ENCODE results near the gene CNTN4.

The CNTN4 gene

GRCh38 chr3:2454865-2455264 is 356.2 kb downstream of the CNTN4 start:
- H3K27me3 ChIP-seq (replicated peaks; ENCODE audit: insufficient read depth, low read length): no peaks in the 10 kb centered on the region
- DNase-seq: no peak

GRCh38 chr3:2456788-2457187 is 358.1 kb downstream of the CNTN4 start:
- Histone ChIP-seq H3K4me1 (ENCODE audit: low read length) (no peaks in the 10 kb centered on the region), H3F3A (ENCODE audit: insufficient read depth, low read length) (no peaks in the 10 kb centered on the region), H3K9me2 (replicated peaks; ENCODE audit: insufficient read depth, low read length) (no peaks in the 10 kb centered on the region), H3K27me3 (replicated peaks; ENCODE audit: insufficient read depth, low read length) (no peaks in the 10 kb centered on the region), H3K79me2 (ENCODE audit: low read length) (no peaks in the 10 kb centered on the region), H3K4me3 (ENCODE audit: low read length) (no peak overlapping the region), H3K27ac (ENCODE audit: low read length) (no peak overlapping the region), H4K20me1 (ENCODE audit: insufficient read depth, low read length) (no peaks in the 10 kb centered on the region), H3K9me3 (replicated peaks; ENCODE audit: insufficient read depth, low read length) (no peaks in the 10 kb centered on the region), H3K9ac (ENCODE audit: low read length) (no peak overlapping the region), H3K36me3 (replicated peaks; ENCODE audit: insufficient read depth, low read length) (no peaks in the 10 kb centered on the region), H3K4me2 (ENCODE audit: low read depth, low read length) (no peak overlapping the region), H2AFZ (ENCODE audit: low read length) (no peak overlapping the region)
- no peak for DNase-seq
- TF ChIP-seq EZH2 (optimal IDR thresholded peaks at IDR 0.05; ENCODE audit: low read depth, low read length) (no peak), EZH2phosphoT487 (IDR thresholded peaks at IDR 0.05; ENCODE audit: low read length) (no peak), CTCF (IDR thresholded peaks at IDR 0.05; ENCODE audit: low read length) (no peak)

More at GRCh38 chr3:2454865-2455264, 356.2 kb downstream of the CNTN4 start:
- Histone ChIP-seq H3K4me3 (ENCODE audit: low read length) (no peak overlapping the region), H3K9me2 (replicated peaks; ENCODE audit: insufficient read depth, low read length) (no peaks in the 10 kb centered on the region), H3K4me1 (ENCODE audit: low read length) (no peaks in the 10 kb centered on the region), H3K9me3 (replicated peaks; ENCODE audit: insufficient read depth, low read length) (no peaks in the 10 kb centered on the region), H4K20me1 (ENCODE audit: insufficient read depth, low read length) (no peaks in the 10 kb centered on the region), H3K4me2 (ENCODE audit: low read depth, low read length) (no peak overlapping the region), H3K36me3 (replicated peaks; ENCODE audit: insufficient read depth, low read length) (no peaks in the 10 kb centered on the region), H3K27ac (ENCODE audit: low read length) (no peak overlapping the region), H2AFZ (ENCODE audit: low read length) (no peak overlapping the region), H3K9ac (ENCODE audit: low read length) (no peak overlapping the region), H3F3A (ENCODE audit: insufficient read depth, low read length) (no peaks in the 10 kb centered on the region), H3K79me2 (ENCODE audit: low read length) (no peaks in the 10 kb centered on the region)
- TF ChIP-seq EZH2phosphoT487 (IDR thresholded peaks at IDR 0.05; ENCODE audit: low read length): no peak
- no peak for TF ChIP-seq EZH2 (optimal IDR thresholded peaks at IDR 0.05; ENCODE audit: low read depth, low read length)
- TF ChIP-seq CTCF (IDR thresholded peaks at IDR 0.05; ENCODE audit: low read length): no peak

GRCh38 chr3:2458816-2459215 is 360.1 kb downstream of the CNTN4 start:
- no peaks in the 10 kb centered on the region for H3K9me3 ChIP-seq (replicated peaks; ENCODE audit: insufficient read depth, low read length)
- no peak overlapping the region for H3K9ac ChIP-seq (ENCODE audit: low read length)
- no peak overlapping the region for H2AFZ ChIP-seq (ENCODE audit: low read length)
- DNase-seq: no peak
- no peaks in the 10 kb centered on the region for H3K4me1 ChIP-seq (ENCODE audit: low read length)
- H3K27ac ChIP-seq (ENCODE audit: low read length): no peak overlapping the region
- no peak overlapping the region for H3K4me2 ChIP-seq (ENCODE audit: low read depth, low read length)
- H3K4me3 ChIP-seq (ENCODE audit: low read length): no peak overlapping the region
- H3F3A ChIP-seq (ENCODE audit: insufficient read depth, low read length): no peaks in the 10 kb centered on the region
- H3K27me3 ChIP-seq (replicated peaks; ENCODE audit: insufficient read depth, low read length): no peaks in the 10 kb centered on the region
- H3K36me3 ChIP-seq (replicated peaks; ENCODE audit: insufficient read depth, low read length): no peaks in the 10 kb centered on the region
- H3K9me2 ChIP-seq (replicated peaks; ENCODE audit: insufficient read depth, low read length): no peaks in the 10 kb centered on the region
- H4K20me1 ChIP-seq (ENCODE audit: insufficient read depth, low read length): no peaks in the 10 kb centered on the region
- no peaks in the 10 kb centered on the region for H3K79me2 ChIP-seq (ENCODE audit: low read length)
- TF ChIP-seq EZH2 (optimal IDR thresholded peaks at IDR 0.05; ENCODE audit: low read depth, low read length) (no peak), EZH2phosphoT487 (IDR thresholded peaks at IDR 0.05; ENCODE audit: low read length) (no peak), CTCF (IDR thresholded peaks at IDR 0.05; ENCODE audit: low read length) (no peak)
